ENCODE results near the gene ADGRG3.

DNA sequence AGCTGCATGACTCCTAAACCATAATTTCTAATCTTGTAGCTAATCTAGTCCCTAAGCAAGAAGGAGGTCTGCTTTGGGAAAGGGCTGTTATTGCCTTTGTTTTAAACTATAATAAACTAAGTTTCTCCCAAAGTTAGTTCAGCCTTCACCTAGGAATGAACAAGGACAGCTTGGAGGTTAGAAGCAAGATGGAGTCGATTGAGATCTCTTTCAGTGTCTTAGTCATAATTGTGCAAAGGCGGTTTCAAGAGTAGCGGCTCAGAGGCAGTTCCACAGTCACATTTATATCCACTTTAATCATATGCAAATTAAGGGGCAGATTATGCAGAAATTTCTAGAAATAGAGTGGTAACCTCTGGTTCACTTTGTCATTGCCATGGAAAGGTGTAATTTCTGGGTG lies 43.9 kb downstream of the ADGRG3 start:
- TF ChIP-seq, protein P1, sequence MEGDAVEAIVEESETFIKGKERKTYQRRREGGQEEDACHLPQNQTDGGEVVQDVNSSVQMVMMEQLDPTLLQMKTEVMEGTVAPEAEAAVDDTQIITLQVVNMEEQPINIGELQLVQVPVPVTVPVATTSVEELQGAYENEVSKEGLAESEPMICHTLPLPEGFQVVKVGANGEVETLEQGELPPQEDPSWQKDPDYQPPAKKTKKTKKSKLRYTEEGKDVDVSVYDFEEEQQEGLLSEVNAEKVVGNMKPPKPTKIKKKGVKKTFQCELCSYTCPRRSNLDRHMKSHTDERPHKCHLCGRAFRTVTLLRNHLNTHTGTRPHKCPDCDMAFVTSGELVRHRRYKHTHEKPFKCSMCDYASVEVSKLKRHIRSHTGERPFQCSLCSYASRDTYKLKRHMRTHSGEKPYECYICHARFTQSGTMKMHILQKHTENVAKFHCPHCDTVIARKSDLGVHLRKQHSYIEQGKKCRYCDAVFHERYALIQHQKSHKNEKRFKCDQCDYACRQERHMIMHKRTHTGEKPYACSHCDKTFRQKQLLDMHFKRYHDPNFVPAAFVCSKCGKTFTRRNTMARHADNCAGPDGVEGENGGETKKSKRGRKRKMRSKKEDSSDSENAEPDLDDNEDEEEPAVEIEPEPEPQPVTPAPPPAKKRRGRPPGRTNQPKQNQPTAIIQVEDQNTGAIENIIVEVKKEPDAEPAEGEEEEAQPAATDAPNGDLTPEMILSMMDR (conservative IDR thresholded peaks at IDR 0.05; ENCODE audit: low read depth in 2 of 2): no peak
- TF ChIP-seq POLR2AphosphoS5 (IDR thresholded peaks at IDR 0.05; ENCODE audit: low read depth): no peak
- no peak for TF ChIP-seq JUNB (IDR thresholded peaks at IDR 0.05; ENCODE audit: unreplicated experiment)
- TF ChIP-seq EZH2 (IDR thresholded peaks at IDR 0.05; ENCODE audit: low read depth, unreplicated experiment): no peak
- TF ChIP-seq EZH2phosphoT487 (IDR thresholded peaks at IDR 0.05; ENCODE audit: unreplicated experiment): no peak
- TF ChIP-seq, protein P2, sequence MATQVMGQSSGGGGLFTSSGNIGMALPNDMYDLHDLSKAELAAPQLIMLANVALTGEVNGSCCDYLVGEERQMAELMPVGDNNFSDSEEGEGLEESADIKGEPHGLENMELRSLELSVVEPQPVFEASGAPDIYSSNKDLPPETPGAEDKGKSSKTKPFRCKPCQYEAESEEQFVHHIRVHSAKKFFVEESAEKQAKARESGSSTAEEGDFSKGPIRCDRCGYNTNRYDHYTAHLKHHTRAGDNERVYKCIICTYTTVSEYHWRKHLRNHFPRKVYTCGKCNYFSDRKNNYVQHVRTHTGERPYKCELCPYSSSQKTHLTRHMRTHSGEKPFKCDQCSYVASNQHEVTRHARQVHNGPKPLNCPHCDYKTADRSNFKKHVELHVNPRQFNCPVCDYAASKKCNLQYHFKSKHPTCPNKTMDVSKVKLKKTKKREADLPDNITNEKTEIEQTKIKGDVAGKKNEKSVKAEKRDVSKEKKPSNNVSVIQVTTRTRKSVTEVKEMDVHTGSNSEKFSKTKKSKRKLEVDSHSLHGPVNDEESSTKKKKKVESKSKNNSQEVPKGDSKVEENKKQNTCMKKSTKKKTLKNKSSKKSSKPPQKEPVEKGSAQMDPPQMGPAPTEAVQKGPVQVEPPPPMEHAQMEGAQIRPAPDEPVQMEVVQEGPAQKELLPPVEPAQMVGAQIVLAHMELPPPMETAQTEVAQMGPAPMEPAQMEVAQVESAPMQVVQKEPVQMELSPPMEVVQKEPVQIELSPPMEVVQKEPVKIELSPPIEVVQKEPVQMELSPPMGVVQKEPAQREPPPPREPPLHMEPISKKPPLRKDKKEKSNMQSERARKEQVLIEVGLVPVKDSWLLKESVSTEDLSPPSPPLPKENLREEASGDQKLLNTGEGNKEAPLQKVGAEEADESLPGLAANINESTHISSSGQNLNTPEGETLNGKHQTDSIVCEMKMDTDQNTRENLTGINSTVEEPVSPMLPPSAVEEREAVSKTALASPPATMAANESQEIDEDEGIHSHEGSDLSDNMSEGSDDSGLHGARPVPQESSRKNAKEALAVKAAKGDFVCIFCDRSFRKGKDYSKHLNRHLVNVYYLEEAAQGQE (IDR thresholded peaks at IDR 0.05; ENCODE audit: unreplicated experiment): no peak
- TF ChIP-seq CREB1 (CRISPR knock-in tag; IDR thresholded peaks at IDR 0.05; ENCODE audit: low read depth): no peak
- no peak for TF ChIP-seq STAT1 (IDR thresholded peaks at IDR 0.05; ENCODE audit: unreplicated experiment)
- TF ChIP-seq ZNF114 (CRISPR knock-in tag; IDR thresholded peaks at IDR 0.05): no peak
- TF ChIP-seq ZNF331 (CRISPR knock-in tag; IDR thresholded peaks at IDR 0.05; ENCODE audit: low read depth): no peak
- TF ChIP-seq, protein P3, sequence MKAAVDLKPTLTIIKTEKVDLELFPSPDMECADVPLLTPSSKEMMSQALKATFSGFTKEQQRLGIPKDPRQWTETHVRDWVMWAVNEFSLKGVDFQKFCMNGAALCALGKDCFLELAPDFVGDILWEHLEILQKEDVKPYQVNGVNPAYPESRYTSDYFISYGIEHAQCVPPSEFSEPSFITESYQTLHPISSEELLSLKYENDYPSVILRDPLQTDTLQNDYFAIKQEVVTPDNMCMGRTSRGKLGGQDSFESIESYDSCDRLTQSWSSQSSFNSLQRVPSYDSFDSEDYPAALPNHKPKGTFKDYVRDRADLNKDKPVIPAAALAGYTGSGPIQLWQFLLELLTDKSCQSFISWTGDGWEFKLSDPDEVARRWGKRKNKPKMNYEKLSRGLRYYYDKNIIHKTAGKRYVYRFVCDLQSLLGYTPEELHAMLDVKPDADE (IDR thresholded peaks at IDR 0.05): no peak
- TF ChIP-seq, protein P4, sequence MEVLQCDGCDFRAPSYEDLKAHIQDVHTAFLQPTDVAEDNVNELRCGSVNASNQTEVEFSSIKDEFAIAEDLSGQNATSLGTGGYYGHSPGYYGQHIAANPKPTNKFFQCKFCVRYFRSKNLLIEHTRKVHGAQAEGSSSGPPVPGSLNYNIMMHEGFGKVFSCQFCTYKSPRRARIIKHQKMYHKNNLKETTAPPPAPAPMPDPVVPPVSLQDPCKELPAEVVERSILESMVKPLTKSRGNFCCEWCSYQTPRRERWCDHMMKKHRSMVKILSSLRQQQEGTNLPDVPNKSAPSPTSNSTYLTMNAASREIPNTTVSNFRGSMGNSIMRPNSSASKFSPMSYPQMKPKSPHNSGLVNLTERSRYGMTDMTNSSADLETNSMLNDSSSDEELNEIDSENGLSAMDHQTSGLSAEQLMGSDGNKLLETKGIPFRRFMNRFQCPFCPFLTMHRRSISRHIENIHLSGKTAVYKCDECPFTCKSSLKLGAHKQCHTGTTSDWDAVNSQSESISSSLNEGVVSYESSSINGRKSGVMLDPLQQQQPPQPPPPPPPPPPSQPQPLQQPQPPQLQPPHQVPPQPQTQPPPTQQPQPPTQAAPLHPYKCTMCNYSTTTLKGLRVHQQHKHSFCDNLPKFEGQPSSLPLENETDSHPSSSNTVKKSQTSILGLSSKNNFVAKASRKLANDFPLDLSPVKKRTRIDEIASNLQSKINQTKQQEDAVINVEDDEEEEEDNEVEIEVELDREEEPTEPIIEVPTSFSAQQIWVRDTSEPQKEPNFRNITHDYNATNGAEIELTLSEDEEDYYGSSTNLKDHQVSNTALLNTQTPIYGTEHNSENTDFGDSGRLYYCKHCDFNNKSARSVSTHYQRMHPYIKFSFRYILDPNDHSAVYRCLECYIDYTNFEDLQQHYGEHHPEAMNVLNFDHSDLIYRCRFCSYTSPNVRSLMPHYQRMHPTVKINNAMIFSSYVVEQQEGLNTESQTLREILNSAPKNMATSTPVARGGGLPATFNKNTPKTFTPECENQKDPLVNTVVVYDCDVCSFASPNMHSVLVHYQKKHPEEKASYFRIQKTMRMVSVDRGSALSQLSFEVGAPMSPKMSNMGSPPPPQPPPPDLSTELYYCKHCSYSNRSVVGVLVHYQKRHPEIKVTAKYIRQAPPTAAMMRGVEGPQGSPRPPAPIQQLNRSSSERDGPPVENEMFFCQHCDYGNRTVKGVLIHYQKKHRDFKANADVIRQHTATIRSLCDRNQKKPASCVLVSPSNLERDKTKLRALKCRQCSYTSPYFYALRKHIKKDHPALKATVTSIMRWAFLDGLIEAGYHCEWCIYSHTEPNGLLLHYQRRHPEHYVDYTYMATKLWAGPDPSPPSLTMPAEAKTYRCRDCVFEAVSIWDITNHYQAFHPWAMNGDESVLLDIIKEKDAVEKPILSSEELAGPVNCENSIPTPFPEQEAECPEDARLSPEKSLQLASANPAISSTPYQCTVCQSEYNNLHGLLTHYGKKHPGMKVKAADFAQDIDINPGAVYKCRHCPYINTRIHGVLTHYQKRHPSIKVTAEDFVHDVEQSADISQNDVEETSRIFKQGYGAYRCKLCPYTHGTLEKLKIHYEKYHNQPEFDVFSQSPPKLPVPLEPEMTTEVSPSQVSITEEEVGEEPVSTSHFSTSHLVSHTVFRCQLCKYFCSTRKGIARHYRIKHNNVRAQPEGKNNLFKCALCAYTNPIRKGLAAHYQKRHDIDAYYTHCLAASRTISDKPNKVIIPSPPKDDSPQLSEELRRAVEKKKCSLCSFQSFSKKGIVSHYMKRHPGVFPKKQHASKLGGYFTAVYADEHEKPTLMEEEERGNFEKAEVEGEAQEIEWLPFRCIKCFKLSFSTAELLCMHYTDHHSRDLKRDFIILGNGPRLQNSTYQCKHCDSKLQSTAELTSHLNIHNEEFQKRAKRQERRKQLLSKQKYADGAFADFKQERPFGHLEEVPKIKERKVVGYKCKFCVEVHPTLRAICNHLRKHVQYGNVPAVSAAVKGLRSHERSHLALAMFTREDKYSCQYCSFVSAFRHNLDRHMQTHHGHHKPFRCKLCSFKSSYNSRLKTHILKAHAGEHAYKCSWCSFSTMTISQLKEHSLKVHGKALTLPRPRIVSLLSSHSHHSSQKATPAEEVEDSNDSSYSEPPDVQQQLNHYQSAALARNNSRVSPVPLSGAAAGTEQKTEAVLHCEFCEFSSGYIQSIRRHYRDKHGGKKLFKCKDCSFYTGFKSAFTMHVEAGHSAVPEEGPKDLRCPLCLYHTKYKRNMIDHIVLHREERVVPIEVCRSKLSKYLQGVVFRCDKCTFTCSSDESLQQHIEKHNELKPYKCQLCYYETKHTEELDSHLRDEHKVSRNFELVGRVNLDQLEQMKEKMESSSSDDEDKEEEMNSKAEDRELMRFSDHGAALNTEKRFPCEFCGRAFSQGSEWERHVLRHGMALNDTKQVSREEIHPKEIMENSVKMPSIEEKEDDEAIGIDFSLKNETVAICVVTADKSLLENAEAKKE (CRISPR knock-in tag; IDR thresholded peaks at IDR 0.05): no peak
- no peak for TF ChIP-seq NANOG (IDR thresholded peaks at IDR 0.05; ENCODE audit: borderline replicate concordance)

All from GM23338 (cell line).